A673 (cell line): ENCODE data around the gene GAB1. TPM values are rescaled to one million over a fixed set of nuclear protein-coding genes. Genes with fewer than 3 reads are reported as not detected.

ENCODE experiments used
- BruUV-seq: library from RNA; stranded (reverse); fragments of 400-500 nt; replicated peaks from 2 replicates; lab custom pipeline; 2021; lab: Mats Ljungman, UMichigan
- CTCF ChIA-PET: fragments of 300-600 bp; sonication (Branson Sonifier 250); formaldehyde crosslinking; loops from one replicate; lab custom pipeline; 2022; ENCODE audit warnings: antibody characterized with exemption; lab: Charles Lee
- POLR2A ChIA-PET: fragments of 300-600 bp; sonication (Branson Sonifier 250); formaldehyde crosslinking; loops from one replicate; lab custom pipeline; 2022; ENCODE audit warnings: antibody characterized with exemption; ENCODE audit not compliant: low non-redundant PET; lab: Charles Lee
- DNase-seq: peaks from one replicate; pipeline ENCODE4 v3.0.0-alpha.2; 2015; ENCODE audit warnings: low spot score
- H3K27ac ChIP-seq: fragments of 200-600 bp; sonication (generic); 2 replicates; pipeline ENCODE4 v1.5.1; 2016; ENCODE audit warnings: mixed run types, low read depth, mild to moderate bottlenecking, mixed read lengths, antibody characterized with exemption, low read length; ENCODE audit not compliant: poor library complexity, severe bottlenecking
- H3K27me3 ChIP-seq: fragments of 200-600 bp; sonication (generic); replicated peaks from 2 replicates; pipeline ENCODE4 v1.6.1; 2017; ENCODE audit warnings: mixed run types, low read depth, mild to moderate bottlenecking, mixed read lengths, antibody characterized with exemption, low read length; ENCODE audit not compliant: insufficient read depth, poor library complexity
- H3K36me3 ChIP-seq: fragments of 200-600 bp; sonication (generic); 2 replicates; pipeline ENCODE4 v1.6.1; 2016; ENCODE audit warnings: mixed run types, mild to moderate bottlenecking, mixed read lengths, antibody characterized with exemption, low read length; ENCODE audit not compliant: insufficient read depth, poor library complexity, severe bottlenecking
- H3K4me1 ChIP-seq: fragments of 200-600 bp; sonication (generic); 2 replicates; pipeline ENCODE4 v1.6.1; 2017; ENCODE audit warnings: mixed run types, mild to moderate bottlenecking, mixed read lengths, antibody characterized with exemption, low read length; ENCODE audit not compliant: insufficient read depth, poor library complexity, severe bottlenecking
- H3K4me3 ChIP-seq: fragments of 200-600 bp; sonication (generic); 2 replicates; pipeline ENCODE4 v1.5.1; 2016; ENCODE audit warnings: low read depth, mixed run types, mild to moderate bottlenecking, mixed read lengths, low read length; ENCODE audit not compliant: poor library complexity, severe bottlenecking
- H3K9me3 ChIP-seq: fragments of 200-600 bp; sonication (generic); 2 replicates; pipeline ENCODE4 v1.6.1; 2016; ENCODE audit warnings: mixed run types, low read depth, mild to moderate bottlenecking, mixed read lengths, antibody characterized with exemption, low read length; ENCODE audit not compliant: poor library complexity, severe bottlenecking
- EZH2 ChIP-seq: fragments of 200-600 bp; sonication (generic); IDR thresholded peaks from 2 replicates; pipeline ENCODE4 v1.6.1; 2017; ENCODE audit warnings: borderline replicate concordance, low read depth, mild to moderate bottlenecking, mixed read lengths, antibody characterized with exemption, low read length; ENCODE audit not compliant: poor library complexity, severe bottlenecking
- intact Hi-C: fragments of 100-400 bp; cut with micrococcal nuclease; formaldehyde crosslinking; loops from one replicate; pipeline ENCODE4 v1.10.0; 2022; ENCODE audit not compliant: unreplicated experiment
- total RNA-seq: library from RNA; stranded (reverse); gene quantifications from 2 replicates; pipeline ENCODE4 v1.2.3, GENCODE V29; 2021
- TF ChIP-seq, protein P1 (sequence below): fragments of 300-800, 200-600 bp; sonication (generic); conservative IDR thresholded peaks from 2 replicates; pipeline ENCODE4 v1.5.1; 2017; ENCODE audit warnings: low read depth, mild to moderate bottlenecking, antibody characterized with exemption, low read length, moderate library complexity, mixed read lengths

Gene GAB1
- total RNA-seq, 1 experiment from 2014 or later: 27.6 TPM

GRCh38 chr4:143432258-143432591 is 95.5 kb downstream of the GAB1 start:
- BruUV-seq: no TSS peak
- Histone ChIP-seq H3K4me1 (no peaks in the 10 kb centered on the region), H3K27ac (no peak overlapping the region), H3K36me3 (peaks cover 14% of the 10 kb centered on the region), H3K27me3 (no peaks in the 10 kb centered on the region), H3K4me3 (no peak overlapping the region), H3K9me3 (peaks cover 25% of the 10 kb centered on the region)
- no peak for TF ChIP-seq EZH2
- TF ChIP-seq, protein P1, sequence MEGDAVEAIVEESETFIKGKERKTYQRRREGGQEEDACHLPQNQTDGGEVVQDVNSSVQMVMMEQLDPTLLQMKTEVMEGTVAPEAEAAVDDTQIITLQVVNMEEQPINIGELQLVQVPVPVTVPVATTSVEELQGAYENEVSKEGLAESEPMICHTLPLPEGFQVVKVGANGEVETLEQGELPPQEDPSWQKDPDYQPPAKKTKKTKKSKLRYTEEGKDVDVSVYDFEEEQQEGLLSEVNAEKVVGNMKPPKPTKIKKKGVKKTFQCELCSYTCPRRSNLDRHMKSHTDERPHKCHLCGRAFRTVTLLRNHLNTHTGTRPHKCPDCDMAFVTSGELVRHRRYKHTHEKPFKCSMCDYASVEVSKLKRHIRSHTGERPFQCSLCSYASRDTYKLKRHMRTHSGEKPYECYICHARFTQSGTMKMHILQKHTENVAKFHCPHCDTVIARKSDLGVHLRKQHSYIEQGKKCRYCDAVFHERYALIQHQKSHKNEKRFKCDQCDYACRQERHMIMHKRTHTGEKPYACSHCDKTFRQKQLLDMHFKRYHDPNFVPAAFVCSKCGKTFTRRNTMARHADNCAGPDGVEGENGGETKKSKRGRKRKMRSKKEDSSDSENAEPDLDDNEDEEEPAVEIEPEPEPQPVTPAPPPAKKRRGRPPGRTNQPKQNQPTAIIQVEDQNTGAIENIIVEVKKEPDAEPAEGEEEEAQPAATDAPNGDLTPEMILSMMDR: no peak
- intact Hi-C loops: no loop called here
- no peak for DNase-seq
- ChIA-PET POLR2A (interaction anchor here (0.6 to 0.9 kb wide), 2 partner anchors 28 to 342 kb away, joined by 3 to 4 read pairs; no protein-coding TSS in a partner anchor), CTCF (no interaction called here)

GRCh38 chr4:143433231-143433630 is 96.6 kb downstream of the GAB1 start:
- intact Hi-C loops: no loop called here
- H3K36me3 ChIP-seq: peaks cover 14% of the 10 kb centered on the region
- BruUV-seq: no TSS peak
- TF ChIP-seq EZH2: no peak
- TF ChIP-seq, protein P1: no peak
- no peak overlapping the region for H3K4me3 ChIP-seq
- ChIA-PET CTCF (no interaction called here), POLR2A (interaction anchor here (0.9 kb wide), 1 partner anchor 29 kb away, joined by 4 read pairs; no protein-coding TSS in a partner anchor)
- H3K4me1 ChIP-seq: no peaks in the 10 kb centered on the region
- H3K27me3 ChIP-seq: no peaks in the 10 kb centered on the region
- no peak for DNase-seq
- H3K9me3 ChIP-seq: peaks cover 25% of the 10 kb centered on the region
- H3K27ac ChIP-seq: no peak overlapping the region

- intact Hi-C loops: no loop called here
- peaks cover 7% of the 10 kb centered on the region for H3K9me3 ChIP-seq
- no TSS peak for BruUV-seq
- H3K36me3 ChIP-seq: peaks cover under 1% of the 10 kb centered on the region
- H3K27ac ChIP-seq: no peak overlapping the region
- TF ChIP-seq EZH2: no peak
- TF ChIP-seq, protein P1: no peak
- no peak overlapping the region for H3K4me3 ChIP-seq
- no peaks in the 10 kb centered on the region for H3K4me1 ChIP-seq
- H3K27me3 ChIP-seq: no peaks in the 10 kb centered on the region
- POLR2A ChIA-PET: no interaction called here
- CTCF ChIA-PET: no interaction called here
- no peak for DNase-seq
Measured at GRCh38 chr4:143435955-143436354, 99.3 kb downstream of the GAB1 start.
